C4-2B (cell line): ENCODE results near the gene CLMN.

ENCODE experiments used
- ZFX ChIP-seq: fragments of 450-650 bp; IDR thresholded peaks from 2 replicates; pipeline ENCODE4 v1.6.1; 2017
- TF ChIP-seq, protein P1 (sequence below): fragments of 450-650 bp; conservative IDR thresholded peaks from 2 replicates; pipeline ENCODE4 v1.5.1; 2017; ENCODE audit warnings: mild to moderate bottlenecking

DNA sequence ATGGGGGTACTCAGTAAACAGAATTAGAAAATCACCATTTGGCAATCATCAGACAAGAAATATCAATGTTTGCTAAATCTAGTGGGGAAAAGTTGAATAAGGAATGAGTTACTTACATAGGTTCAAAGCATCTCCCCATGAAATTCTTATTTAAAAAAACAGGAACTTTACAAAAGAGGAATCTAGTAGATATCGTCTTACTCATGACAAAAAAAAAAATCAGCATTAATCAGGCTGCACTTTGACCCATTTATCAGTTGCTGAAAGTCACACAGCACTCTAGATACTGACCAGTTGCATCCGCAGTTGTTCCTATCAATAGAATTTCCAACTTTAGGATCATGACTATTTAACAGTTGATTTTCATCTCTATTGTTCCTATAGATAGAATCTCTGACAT lies 156.6 kb downstream of the CLMN start:
- TF ChIP-seq, protein P1, sequence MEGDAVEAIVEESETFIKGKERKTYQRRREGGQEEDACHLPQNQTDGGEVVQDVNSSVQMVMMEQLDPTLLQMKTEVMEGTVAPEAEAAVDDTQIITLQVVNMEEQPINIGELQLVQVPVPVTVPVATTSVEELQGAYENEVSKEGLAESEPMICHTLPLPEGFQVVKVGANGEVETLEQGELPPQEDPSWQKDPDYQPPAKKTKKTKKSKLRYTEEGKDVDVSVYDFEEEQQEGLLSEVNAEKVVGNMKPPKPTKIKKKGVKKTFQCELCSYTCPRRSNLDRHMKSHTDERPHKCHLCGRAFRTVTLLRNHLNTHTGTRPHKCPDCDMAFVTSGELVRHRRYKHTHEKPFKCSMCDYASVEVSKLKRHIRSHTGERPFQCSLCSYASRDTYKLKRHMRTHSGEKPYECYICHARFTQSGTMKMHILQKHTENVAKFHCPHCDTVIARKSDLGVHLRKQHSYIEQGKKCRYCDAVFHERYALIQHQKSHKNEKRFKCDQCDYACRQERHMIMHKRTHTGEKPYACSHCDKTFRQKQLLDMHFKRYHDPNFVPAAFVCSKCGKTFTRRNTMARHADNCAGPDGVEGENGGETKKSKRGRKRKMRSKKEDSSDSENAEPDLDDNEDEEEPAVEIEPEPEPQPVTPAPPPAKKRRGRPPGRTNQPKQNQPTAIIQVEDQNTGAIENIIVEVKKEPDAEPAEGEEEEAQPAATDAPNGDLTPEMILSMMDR, result no peak
- TF ChIP-seq ZFX, result no peak
